ENCODE results near the gene CIZ1. TPM values are rescaled to one million over a fixed set of nuclear protein-coding genes. Genes with fewer than 3 reads are reported as not detected.
"Not testable (repeated sequence)": the region's sequence is repeated elsewhere in the genome, so short reads cannot be mapped to it uniquely, and the experiment has no call there.

CIZ1 gene
- total and polyA plus RNA-seq, 2 donors, result 23.6 to 95.8 TPM

DNA sequence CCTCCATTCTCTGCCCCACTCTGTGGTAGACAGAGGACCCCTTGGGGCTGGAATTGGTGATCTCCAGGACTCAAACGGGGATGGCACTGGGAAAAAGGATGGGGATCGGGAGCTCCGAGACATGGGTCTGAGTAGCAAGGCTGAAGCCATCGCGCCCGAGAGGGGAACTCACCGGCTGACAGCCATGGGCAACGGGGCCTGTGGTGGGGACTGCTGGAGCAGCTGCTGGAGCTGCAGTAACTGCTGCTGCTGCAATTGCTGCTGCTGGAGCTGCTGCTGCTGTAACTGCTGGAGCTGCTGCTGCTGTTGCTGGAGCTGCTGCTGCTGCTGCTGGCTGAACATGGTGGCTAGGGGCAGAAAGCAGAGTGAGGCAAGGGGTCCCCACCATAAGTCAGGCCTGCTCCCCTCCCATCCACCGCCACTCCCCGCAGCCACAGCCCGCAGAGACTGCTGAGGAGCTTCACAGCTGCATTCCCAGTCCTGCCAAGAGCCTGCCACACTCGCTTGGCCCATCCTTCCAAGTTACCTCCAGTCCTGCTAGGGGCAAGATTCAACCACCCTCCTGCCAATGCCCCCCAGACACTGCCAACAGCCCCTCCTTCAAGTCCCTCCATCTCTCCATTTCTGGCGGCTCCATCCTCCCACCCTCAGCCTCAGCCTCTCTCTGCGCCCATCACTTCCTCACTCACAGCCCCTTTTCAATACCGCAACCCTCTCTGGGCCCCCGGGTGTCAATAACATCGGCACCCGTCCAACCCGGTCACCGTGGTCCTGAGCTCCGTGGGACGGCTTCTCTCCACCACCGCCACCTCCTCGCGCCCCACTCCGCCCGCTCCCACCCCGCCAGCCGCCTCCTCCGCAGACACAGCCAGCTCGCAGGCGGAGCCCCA, 611 bp downstream of the CIZ1 start:
- WGBS, result 19% methylated on average over 32 of the region's 32 CpGs

DNA sequence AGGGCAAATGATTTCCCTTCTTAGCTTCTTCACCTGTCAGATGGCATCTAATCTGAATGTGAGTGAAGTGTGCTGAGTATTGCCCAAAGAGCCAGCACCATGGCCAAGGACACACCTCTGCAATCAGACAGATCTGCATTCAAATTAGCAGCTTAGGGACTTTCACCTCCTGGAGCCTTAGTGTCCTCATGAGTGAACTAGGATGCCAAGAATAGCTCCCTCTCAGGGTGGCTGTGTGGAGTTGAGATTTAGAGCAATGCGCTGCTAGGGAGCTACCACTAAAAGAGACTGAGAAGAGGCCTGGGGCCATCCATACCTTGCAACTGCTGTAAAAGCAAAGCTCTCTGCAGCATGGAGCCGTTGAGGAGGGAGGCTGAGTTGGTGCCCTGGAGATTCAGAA, 1.4 kb downstream of the CIZ1 start:
- Histone ChIP-seq H3K36me3 (ENCODE audit: insufficient read depth) (no peaks in the 10 kb centered on the region), H3K4me3 (ENCODE audit: low read depth, low read length) (no peak overlapping the region), H3K4me1 (ENCODE audit: insufficient read depth) (peaks cover 3% of the 10 kb centered on the region), H3K27ac (ENCODE audit: low read depth) (no peak overlapping the region)
- 81% methylated on average over 2 of the region's 2 CpGs for WGBS
- DNase-seq (ENCODE audit: extremely low spot score), result no peak

More for the DNA sequence above, 611 bp downstream of the CIZ1 start:
- peaks cover 3% of the 10 kb centered on the region for H3K4me1 ChIP-seq (ENCODE audit: insufficient read depth)
- H3K36me3 ChIP-seq (ENCODE audit: insufficient read depth), result no peaks in the 10 kb centered on the region
- peak overlapping the region; percentile 95 for H3K27ac ChIP-seq (ENCODE audit: low read depth)
- DNase-seq (ENCODE audit: extremely low spot score), result no peak
- peak overlapping the region; percentile 86 for H3K4me3 ChIP-seq (ENCODE audit: low read depth, low read length)

DNA sequence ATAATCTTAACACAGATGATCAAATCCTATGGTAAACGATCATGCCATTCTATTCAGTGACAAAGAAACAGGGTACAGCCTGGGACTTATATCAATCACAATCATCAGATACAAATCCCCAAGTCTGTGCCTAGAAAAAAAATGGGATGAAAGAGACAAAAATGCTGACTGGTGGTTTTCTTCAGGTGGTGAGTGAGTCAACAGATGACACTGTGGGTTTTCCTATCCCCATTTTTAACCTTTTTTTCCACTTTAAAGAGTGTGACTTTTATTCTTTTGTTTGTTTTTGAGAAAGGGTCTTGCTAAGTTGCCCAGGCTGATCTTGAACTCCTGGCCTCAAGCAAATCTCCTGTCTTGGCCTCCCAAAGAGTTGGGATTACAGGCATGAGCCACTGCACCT, 3.2 kb downstream of the CIZ1 start:
- Histone ChIP-seq H3K4me3 (ENCODE audit: low read depth, low read length) (no peak overlapping the region), H3K4me1 (ENCODE audit: insufficient read depth) (peaks cover 3% of the 10 kb centered on the region), H3K27ac (ENCODE audit: low read depth) (no peak overlapping the region), H3K36me3 (ENCODE audit: insufficient read depth) (no peaks in the 10 kb centered on the region)
- no peak for DNase-seq (ENCODE audit: extremely low spot score)
- WGBS, result 67% methylated on average over 1 of the region's 1 CpG

DNA sequence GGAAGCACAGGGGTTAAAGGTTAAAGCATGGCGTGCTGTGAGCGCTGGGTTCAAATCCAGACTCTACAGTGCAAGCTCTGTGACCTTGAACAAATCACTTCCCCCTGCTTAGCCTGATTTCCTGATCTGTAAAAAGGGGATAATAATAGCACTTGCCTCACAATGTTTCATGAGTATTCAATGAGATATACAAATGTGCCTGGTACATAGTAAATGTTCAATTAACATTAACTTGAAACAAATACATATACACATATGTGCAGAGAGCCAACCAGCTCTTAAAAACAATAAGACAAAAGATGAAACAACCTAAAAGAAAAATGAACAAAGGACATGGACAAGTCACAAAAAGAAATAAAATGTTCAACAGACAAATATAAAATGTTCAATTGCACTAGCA, 4.0 kb downstream of the CIZ1 start:
- no peak overlapping the region for H3K4me3 ChIP-seq (ENCODE audit: low read depth, low read length)
- H3K4me1 ChIP-seq (ENCODE audit: insufficient read depth), result peaks cover 3% of the 10 kb centered on the region
- 98% methylated on average over 2 of the region's 2 CpGs for WGBS
- no peak for DNase-seq (ENCODE audit: extremely low spot score)
- H3K27ac ChIP-seq (ENCODE audit: low read depth), result no peak overlapping the region
- H3K36me3 ChIP-seq (ENCODE audit: insufficient read depth), result no peaks in the 10 kb centered on the region

DNA sequence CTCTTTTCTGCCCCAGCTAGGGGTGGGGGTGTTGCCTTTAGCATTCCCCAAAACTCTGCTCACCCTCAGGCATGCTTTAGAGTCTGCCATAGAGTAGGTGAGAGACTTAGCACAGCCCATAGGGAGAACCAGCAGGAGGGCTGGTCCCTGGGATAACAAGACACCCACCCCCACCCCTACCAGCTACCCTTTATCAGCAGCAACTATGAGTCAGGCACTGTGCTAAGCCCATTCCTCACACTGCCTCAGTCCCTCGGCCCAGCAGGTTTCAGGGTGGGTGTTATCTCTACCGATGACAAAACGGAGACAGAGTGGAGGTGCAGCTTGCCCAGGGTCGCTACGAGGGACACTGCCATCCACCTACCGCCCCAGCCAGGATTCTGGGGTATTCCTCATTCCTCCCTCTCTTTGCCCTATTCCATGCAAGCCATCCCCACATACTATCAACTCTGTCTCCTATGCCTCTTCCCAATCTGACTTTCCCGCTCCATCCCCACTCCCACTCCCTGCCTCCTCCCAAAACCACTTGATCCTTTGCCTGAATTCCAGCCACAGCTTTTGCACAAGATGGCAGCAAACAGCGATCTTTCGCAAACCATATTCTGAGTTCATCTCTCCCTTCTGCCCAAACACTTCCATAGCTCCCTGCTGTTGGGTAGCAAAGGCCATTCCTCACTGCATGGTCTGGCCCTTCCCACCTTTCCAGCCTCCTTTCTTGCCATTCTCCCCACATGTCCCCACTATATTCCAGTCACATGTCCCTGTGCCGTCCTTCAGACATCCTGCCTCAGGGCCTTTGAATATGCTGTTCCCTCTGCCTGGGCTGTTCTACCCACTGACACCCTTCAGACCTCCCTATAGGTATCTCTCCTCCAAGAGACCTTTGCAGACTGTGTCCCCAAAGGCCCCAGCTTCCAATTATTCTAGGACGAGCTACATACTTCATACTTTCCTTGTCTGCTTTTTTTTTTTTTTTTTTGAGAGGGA, 5.1 kb downstream of the CIZ1 start:
- no peaks in the 10 kb centered on the region for H3K36me3 ChIP-seq (ENCODE audit: insufficient read depth)
- no peak overlapping the region for H3K27ac ChIP-seq (ENCODE audit: low read depth)
- 95% methylated on average over 11 of the region's 11 CpGs for WGBS
- DNase-seq (ENCODE audit: extremely low spot score), result no peak
- no peak overlapping the region for H3K4me3 ChIP-seq (ENCODE audit: low read depth, low read length)
- peaks cover 3% of the 10 kb centered on the region for H3K4me1 ChIP-seq (ENCODE audit: insufficient read depth)

DNA sequence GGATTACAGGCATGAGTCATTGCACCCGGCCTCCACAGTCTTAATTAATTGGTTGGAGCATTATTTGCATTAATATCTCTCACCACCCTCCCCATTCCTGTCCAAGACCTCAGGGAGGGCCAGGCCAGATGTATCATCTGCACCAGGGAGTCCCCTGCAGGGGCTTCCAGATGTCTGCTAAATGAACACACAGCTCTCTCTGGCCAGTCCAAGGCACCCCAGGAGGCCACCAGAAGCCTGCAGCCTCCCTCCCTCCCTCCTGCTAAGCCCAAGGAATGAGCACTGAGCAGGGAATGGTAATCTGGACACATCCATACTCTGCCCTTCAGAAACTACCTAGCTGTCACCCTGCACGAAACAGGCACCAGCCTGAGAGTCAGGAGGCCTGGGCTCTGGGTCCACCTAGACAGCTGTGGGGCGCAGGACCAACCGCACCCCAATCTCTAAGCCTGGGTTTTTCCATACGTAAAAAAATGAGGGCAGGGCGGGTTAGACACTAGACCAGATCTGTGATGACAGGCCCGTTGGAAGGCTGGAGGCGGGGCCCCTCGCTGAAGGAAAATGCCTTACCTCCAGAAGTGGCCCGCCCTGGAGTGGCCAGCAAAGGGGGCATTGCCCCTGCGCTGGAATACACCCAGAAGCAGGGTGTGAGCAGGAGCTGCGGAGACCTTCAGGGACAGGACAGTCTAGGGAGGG, 8.3 kb downstream of the CIZ1 start:
- 92% methylated on average over 12 of the region's 12 CpGs for WGBS
- DNase-seq (ENCODE audit: extremely low spot score), result no peak
- peaks cover 4% of the 10 kb centered on the region for H3K36me3 ChIP-seq (ENCODE audit: insufficient read depth)
- H3K27ac ChIP-seq (ENCODE audit: low read depth), result no peak overlapping the region
- no peaks in the 10 kb centered on the region for H3K4me1 ChIP-seq (ENCODE audit: insufficient read depth)
- no peak overlapping the region for H3K4me3 ChIP-seq (ENCODE audit: low read depth, low read length)

DNA sequence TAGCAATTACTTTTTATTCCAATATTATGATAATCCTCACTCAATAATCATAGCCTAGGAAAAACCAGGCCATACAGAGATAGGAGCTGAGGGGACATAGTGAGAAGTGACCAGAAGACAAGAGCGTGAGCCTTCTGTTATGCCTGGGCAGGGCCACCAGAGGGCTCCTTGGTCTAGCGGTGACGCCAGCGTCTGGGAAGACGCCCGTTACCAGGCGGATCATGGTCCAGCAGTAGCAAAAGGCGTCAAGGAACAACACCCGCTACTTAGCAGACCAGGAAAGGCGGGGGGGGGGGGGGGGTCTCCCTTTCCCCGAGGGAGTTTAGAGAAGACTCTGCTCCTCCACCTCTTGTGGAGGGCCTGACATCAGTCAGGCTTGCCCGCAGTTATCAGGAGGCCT, 9.9 kb downstream of the CIZ1 start:
- not testable (repeated sequence) for H3K4me1 ChIP-seq (ENCODE audit: insufficient read depth); H3K27ac ChIP-seq (ENCODE audit: low read depth); DNase-seq (ENCODE audit: extremely low spot score); H3K4me3 ChIP-seq (ENCODE audit: low read depth, low read length); H3K36me3 ChIP-seq (ENCODE audit: insufficient read depth)
- WGBS, result 38% methylated on average over 12 of the region's 12 CpGs

DNA sequence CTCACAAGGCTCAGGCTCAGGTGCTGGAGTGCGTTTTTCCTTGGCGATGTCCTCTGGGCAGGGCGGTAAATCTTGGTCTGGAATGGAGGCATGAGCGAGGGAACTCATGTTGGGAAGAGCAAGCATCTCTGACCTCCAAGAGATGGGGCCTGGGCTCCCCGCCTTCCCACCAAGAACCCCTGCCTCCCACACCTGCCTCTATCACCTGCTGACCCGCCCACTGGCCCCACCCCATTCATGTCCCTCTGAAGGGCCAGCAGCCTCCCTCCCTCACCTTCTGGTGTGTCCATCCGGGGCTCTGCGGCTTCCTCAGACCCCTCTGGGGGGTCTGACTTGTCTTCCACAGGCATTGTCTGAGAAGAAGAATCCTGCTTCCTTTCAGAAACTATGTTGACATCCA, 10.9 kb downstream of the CIZ1 start:
- Histone ChIP-seq H3K36me3 (ENCODE audit: insufficient read depth) (peaks cover 4% of the 10 kb centered on the region), H3K27ac (ENCODE audit: low read depth) (no peak overlapping the region), H3K4me3 (ENCODE audit: low read depth, low read length) (no peak overlapping the region), H3K4me1 (ENCODE audit: insufficient read depth) (no peaks in the 10 kb centered on the region)
- no peak for DNase-seq (ENCODE audit: extremely low spot score)
- 97% methylated on average over 8 of the region's 8 CpGs for WGBS

DNA sequence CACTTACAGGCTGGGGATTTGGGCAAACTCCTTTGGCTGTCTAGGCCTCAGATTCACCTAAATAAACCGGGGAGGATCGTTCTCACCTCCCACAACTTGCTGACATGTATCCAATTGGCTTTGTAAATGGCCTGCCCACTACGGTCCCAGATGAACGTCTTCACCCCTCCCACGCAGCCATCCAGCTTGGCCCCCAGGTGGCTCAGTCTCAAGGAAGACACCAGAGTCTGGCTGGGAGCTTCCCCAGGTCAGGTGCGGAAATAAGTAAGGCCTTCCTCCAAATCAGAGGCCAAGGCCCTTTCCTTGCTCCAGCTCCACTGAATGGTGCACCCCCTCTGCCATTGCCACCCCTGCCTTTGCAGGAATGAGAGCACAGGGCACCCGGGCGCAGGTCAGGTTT, 11.4 kb downstream of the CIZ1 start:
- no peak overlapping the region for H3K4me3 ChIP-seq (ENCODE audit: low read depth, low read length)
- 95% methylated on average over 8 of the region's 8 CpGs for WGBS
- no peak overlapping the region for H3K27ac ChIP-seq (ENCODE audit: low read depth)
- H3K36me3 ChIP-seq (ENCODE audit: insufficient read depth), result peaks cover 5% of the 10 kb centered on the region
- no peak for DNase-seq (ENCODE audit: extremely low spot score)
- H3K4me1 ChIP-seq (ENCODE audit: insufficient read depth), result no peaks in the 10 kb centered on the region

DNA sequence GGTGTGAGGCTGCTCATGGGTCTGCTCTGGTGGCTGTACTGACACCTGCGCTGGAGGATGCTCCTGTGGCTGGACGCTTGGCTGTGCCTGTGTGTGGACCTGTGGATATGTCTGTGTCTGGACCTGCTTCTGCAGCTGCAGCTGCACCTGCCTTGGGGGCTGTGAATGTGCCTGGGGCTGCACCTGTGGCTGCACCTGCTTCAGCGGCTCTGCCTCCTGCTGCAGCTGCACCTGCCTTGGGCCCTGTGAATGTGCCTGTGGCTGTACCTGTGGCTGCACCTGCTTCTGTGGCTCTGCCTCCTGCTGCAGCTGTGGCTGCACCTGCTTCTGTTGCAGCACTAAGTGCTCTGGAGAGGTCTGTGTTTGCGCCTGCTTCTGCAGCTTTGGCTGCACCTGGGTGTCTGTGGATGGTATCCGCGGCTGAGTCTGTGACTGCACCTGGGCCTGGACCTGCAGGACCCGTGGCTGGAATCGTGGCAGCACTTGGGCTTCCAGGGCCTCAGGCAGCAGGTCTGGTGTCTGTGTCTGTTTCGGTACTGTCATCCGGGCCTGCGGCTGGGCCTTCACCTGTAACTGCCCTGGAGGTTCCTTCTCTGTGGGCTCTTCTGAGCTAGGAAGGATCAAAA, 12.5 kb downstream of the CIZ1 start:
- Histone ChIP-seq H3K36me3 (ENCODE audit: insufficient read depth) (peaks cover 5% of the 10 kb centered on the region), H3K4me1 (ENCODE audit: insufficient read depth) (no peaks in the 10 kb centered on the region), H3K27ac (ENCODE audit: low read depth) (no peak overlapping the region), H3K4me3 (ENCODE audit: low read depth, low read length) (no peak overlapping the region)
- DNase-seq (ENCODE audit: extremely low spot score), result no peak
- WGBS, result 99% methylated on average over 11 of the region's 11 CpGs

DNA sequence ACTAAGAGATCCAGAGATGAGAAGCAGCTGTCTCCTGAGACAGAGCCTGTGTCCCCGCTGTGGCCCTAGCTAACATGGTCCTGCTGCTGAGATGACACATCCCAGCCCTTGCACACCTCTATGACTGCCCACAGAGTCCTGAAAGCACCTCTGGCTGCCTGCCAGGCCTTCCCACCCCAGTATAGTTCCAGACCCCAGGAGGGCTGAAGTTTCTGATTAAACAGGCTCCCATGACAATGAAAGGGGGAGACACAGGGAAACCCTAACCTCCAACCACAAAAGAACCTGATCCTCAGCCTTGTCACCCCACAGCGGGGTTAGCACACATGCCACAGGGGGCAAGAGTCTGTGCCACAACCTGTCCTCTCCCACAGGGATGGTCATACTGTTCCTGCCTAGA, 15.6 kb downstream of the CIZ1 start:
- Histone ChIP-seq H3K4me3 (ENCODE audit: low read depth, low read length) (no peak overlapping the region), H3K4me1 (ENCODE audit: insufficient read depth) (no peaks in the 10 kb centered on the region), H3K27ac (ENCODE audit: low read depth) (no peak overlapping the region), H3K36me3 (ENCODE audit: insufficient read depth) (peaks cover 5% of the 10 kb centered on the region)
- no peak for DNase-seq (ENCODE audit: extremely low spot score)
- 93% methylated on average over 2 of the region's 2 CpGs for WGBS

DNA sequence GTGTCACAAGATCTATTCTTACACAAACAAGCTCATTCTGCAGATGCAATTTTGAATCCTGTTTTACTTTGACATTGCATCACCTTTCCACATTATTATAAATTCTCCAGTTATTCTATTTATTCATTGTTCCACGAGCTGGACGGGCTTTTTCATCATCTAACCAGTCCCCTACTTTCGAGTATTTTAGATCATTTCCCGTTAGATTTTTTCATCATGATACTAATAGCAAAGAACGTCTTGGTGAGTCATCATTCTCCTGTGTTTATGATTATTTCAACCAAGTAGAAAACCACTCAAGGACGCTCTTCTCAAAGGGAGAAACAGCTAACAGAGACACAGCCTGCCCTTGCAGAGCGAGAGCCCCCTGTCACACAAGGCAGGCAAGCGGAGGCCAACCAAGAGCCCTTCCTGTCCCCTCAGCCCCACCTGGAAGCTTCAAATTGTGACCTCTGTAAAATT, 16.2 kb downstream of the CIZ1 start:
- Histone ChIP-seq H3K36me3 (ENCODE audit: insufficient read depth) (peaks cover 5% of the 10 kb centered on the region), H3K4me1 (ENCODE audit: insufficient read depth) (no peaks in the 10 kb centered on the region), H3K4me3 (ENCODE audit: low read depth, low read length) (no peak overlapping the region), H3K27ac (ENCODE audit: low read depth) (no peak overlapping the region)
- WGBS, result 83% methylated on average over 8 of the region's 8 CpGs
- no peak for DNase-seq (ENCODE audit: extremely low spot score)

DNA sequence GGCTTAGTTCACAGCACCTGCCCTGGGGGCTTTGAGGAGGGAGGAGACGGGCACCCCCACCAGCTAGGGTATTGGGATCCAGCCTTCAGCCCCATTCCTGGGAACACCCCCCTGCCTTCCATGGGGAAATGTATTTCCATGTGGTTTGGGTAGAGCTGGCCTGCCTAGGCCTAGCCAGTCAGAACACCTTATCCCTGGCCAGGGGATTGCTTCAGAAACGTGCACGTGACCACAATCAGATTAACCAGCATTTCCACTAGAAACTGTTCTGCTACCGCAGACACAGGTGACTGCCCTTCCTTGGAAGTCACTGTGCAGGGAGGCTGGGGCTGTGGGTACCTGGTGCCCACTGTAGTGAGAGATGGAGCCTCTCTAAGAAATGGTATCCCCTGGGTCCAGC, 17.3 kb downstream of the CIZ1 start:
- no peak for DNase-seq (ENCODE audit: extremely low spot score)
- H3K4me1 ChIP-seq (ENCODE audit: insufficient read depth), result no peaks in the 10 kb centered on the region
- no peak overlapping the region for H3K4me3 ChIP-seq (ENCODE audit: low read depth, low read length)
- WGBS, result 83% methylated on average over 4 of the region's 4 CpGs
- H3K36me3 ChIP-seq (ENCODE audit: insufficient read depth), result peaks cover 3% of the 10 kb centered on the region
- no peak overlapping the region for H3K27ac ChIP-seq (ENCODE audit: low read depth)
